Prostate gland (tissue), 2 donors: Measurements from ENCODE around the gene CXCR1. TPM values are rescaled to one million over a fixed set of nuclear protein-coding genes. Genes with fewer than 3 reads are reported as not detected.
"Not testable (repeated sequence)": the region's sequence is repeated elsewhere in the genome, so short reads cannot be mapped to it uniquely, and the experiment has no call there.

Experiments
- DNase-seq: peaks from one replicate; pipeline ENCODE4 v3.0.0-alpha.2; 2019; ENCODE audit warnings: low spot score
- H3K27ac ChIP-seq, 2 donors: fragments of 200-600 bp; sonication (generic); 2 replicates each; pipeline ENCODE4 v1.5.1; 2017 to 2019
- H3K27me3 ChIP-seq: fragments of 200-600 bp; sonication (generic); replicated peaks from 2 replicates; pipeline ENCODE4 v1.5.1; 2019; ENCODE audit not compliant: insufficient read depth
- H3K36me3 ChIP-seq, 2 donors: fragments of 200-600 bp; sonication (generic); 1 replicate in 1 of 2; 2 replicates in 1 of 2; pipeline versions ENCODE4 v1.5.1 to v1.8.1; 2017 to 2019
- H3K4me1 ChIP-seq: fragments of 200-600 bp; sonication (generic); replicated peaks from 2 replicates; pipeline ENCODE4 v1.5.1; 2019
- H3K4me3 ChIP-seq, 2 donors: fragments of 200-600 bp; sonication (generic); 2 replicates each; pipeline ENCODE4 v1.5.1; 2017 to 2019
- H3K9me3 ChIP-seq: fragments of 200-600 bp; sonication (generic); 2 replicates; pipeline ENCODE4 v1.5.1; 2017
- CTCF ChIP-seq, 4 experiments: fragments of 200-600 bp in 2 of 4; fragments of 450-650 bp in 2 of 4; sonication (generic) in 2 of 4; IDR thresholded peaks; 1 replicate in 3 of 4; 2 replicates in 1 of 4; pipeline ENCODE4 v1.5.1; 2016 to 2019; ENCODE audit warnings: antibody characterized with exemption in 4 of 4, mild to moderate bottlenecking in 2 of 4, moderate library complexity in 2 of 4
- POLR2A ChIP-seq: fragments of 450-650 bp; IDR thresholded peaks from one replicate; pipeline ENCODE4 v1.6.1; 2016; ENCODE audit warnings: antibody characterized with exemption, mild to moderate bottlenecking
- POLR2AphosphoS5 ChIP-seq: sonication (generic); formaldehyde crosslinking; IDR thresholded peaks from one replicate; pipeline ENCODE4 v1.6.1; 2017; ENCODE audit warnings: antibody characterized with exemption
- WGBS: methylation state at CpG from one replicate; pipeline ENCODE4 v1.1.5; 2018; 5-methylcytosine and 5-hydroxymethylcytosine counted together
- intact Hi-C: fragments of 100-400 bp; cut with DNase I; formaldehyde crosslinking; loops from one replicate; pipeline ENCODE4 v1.14.2; 2022
- total RNA-seq, 2 donors: library from RNA; depleted of rRNA; stranded (reverse); fragments of >200 nt; gene quantifications; one replicate each; pipeline ENCODE4 v1.1.0, GENCODE V29; 2016

CXCR1 gene
- total RNA-seq, 2 donors from 2014 or later: 0.28 TPM; not detected in 1

GRCh38 chr2:218180467-218181114 lies 13.8 kb upstream of the CXCR1 start:
- Histone ChIP-seq H3K27ac (no peak overlapping the region), H3K27me3 (no peaks in the 10 kb centered on the region), H3K4me1 (no peaks in the 10 kb centered on the region), H3K4me3 (no peak overlapping the region), H3K9me3 (no peaks in the 10 kb centered on the region), H3K36me3 (no peaks in the 10 kb centered on the region)
- intact Hi-C loops: no loop called here
- 61% methylated on average over 9 of the region's 9 CpGs for WGBS
- no peak for TF ChIP-seq CTCF (IDR thresholded peaks at IDR 0.05)
- TF ChIP-seq POLR2A: no peak
- TF ChIP-seq POLR2AphosphoS5: no peak
- no peak for DNase-seq

- Histone ChIP-seq H3K27me3 (no peaks in the 10 kb centered on the region), H3K36me3 (no peaks in the 10 kb centered on the region), H3K27ac (no peak overlapping the region), H3K9me3 (no peaks in the 10 kb centered on the region), H3K4me3 (no peak overlapping the region), H3K4me1 (no peaks in the 10 kb centered on the region)
- intact Hi-C loops: no loop called here
- DNase-seq: no peak
- no peak for TF ChIP-seq POLR2A
- no peak for TF ChIP-seq POLR2AphosphoS5
- no peak for TF ChIP-seq CTCF (IDR thresholded peaks at IDR 0.05)
- WGBS: 73% methylated on average over 4 of the region's 4 CpGs
Observed at GRCh38 chr2:218179782-218180181, 13.0 kb upstream of the CXCR1 start.

GRCh38 chr2:218172845-218173244 lies 6.1 kb upstream of the CXCR1 start:
- Histone ChIP-seq H3K27ac (no peak overlapping the region), H3K4me3 (no peak overlapping the region), H3K9me3 (no peaks in the 10 kb centered on the region), H3K36me3 (no peaks in the 10 kb centered on the region), H3K27me3 (no peaks in the 10 kb centered on the region), H3K4me1 (no peaks in the 10 kb centered on the region)
- TF ChIP-seq POLR2AphosphoS5: no peak
- no peak for TF ChIP-seq POLR2A
- TF ChIP-seq CTCF (IDR thresholded peaks at IDR 0.05): no peak
- WGBS: 90% methylated on average over 2 of the region's 2 CpGs
- intact Hi-C loops: no loop called here
- no peak for DNase-seq

GRCh38 chr2:218171744-218172143 lies 5.0 kb upstream of the CXCR1 start:
- H3K4me1 ChIP-seq, H3K27me3 ChIP-seq, H3K4me3 ChIP-seq, DNase-seq, H3K27ac ChIP-seq, H3K9me3 ChIP-seq, H3K36me3 ChIP-seq, intact Hi-C loops: not testable (repeated sequence)
- WGBS: 90% methylated on average over 3 of the region's 3 CpGs

GRCh38 chr2:218169757-218170546 lies 3.2 kb upstream of the CXCR1 start:
- 76% methylated on average over 5 of the region's 5 CpGs for WGBS

More at GRCh38 chr2:218169757-218170546, 3.2 kb upstream of the CXCR1 start:
- H3K27me3 ChIP-seq: no peaks in the 10 kb centered on the region
- no peak overlapping the region for H3K27ac ChIP-seq
- H3K4me3 ChIP-seq: no peak overlapping the region
- no peaks in the 10 kb centered on the region for H3K9me3 ChIP-seq
- H3K36me3 ChIP-seq: no peaks in the 10 kb centered on the region
- no peak for TF ChIP-seq POLR2AphosphoS5
- no peak for TF ChIP-seq POLR2A
- TF ChIP-seq CTCF (IDR thresholded peaks at IDR 0.05): no peak
- no peak for DNase-seq
- intact Hi-C loops: no loop called here
- H3K4me1 ChIP-seq: no peaks in the 10 kb centered on the region
